H1 (cell line): ENCODE data around the gene SLC39A11. TPM values are rescaled to one million over a fixed set of nuclear protein-coding genes. Genes with fewer than 3 reads are reported as not detected.
"Not testable (repeated sequence)": the region's sequence is repeated elsewhere in the genome, so short reads cannot be mapped to it uniquely, and the experiment has no call there.

Experiments used
- CTCF ChIA-PET: fragments of 300-600 bp; sonication (Branson Sonifier 250); formaldehyde crosslinking; loops from one replicate; lab custom pipeline; 2021; ENCODE audit not compliant: partially characterized antibody; lab: Charles Lee
- POLR2A ChIA-PET: fragments of 300-600 bp; sonication (Branson Sonifier 250); formaldehyde crosslinking; loops from one replicate; lab custom pipeline; 2021; ENCODE audit warnings: inconsistent platforms; ENCODE audit not compliant: partially characterized antibody; lab: Charles Lee
- DNase-seq, 2 experiments: peaks; one replicate each; pipeline versions ENCODE4 v3.0.0 to v3.0.0-alpha.2; 2010 to 2022; ENCODE audit warnings: low spot score in 2 of 2, low read depth in 1 of 2, mixed read lengths in 1 of 2
- FAIRE-seq: peaks from 2 replicates; lab custom pipeline; 2011; peaks lifted over from hg19 to GRCh38; lab: Jason Lieb, UNC
- H2AFZ ChIP-seq: 2 replicates; pipeline ENCODE4 v1.8.1; 2012; ENCODE audit warnings: low read length, inconsistent platforms
- H2AK5ac ChIP-seq: 2 replicates; pipeline ENCODE4 v1.6.1; 2013; ENCODE audit warnings: low read depth, low read length
- H2BK120ac ChIP-seq: replicated peaks from 2 replicates; pipeline ENCODE3; 2013; ENCODE audit warnings: low read depth, low read length, inconsistent platforms
- H2BK12ac ChIP-seq: 2 replicates; pipeline ENCODE4 v1.6.1; 2013; ENCODE audit warnings: low read depth, low read length
- H2BK15ac ChIP-seq: 2 replicates; pipeline ENCODE4 v1.6.1; 2013; ENCODE audit warnings: low read length
- H2BK20ac ChIP-seq: 2 replicates; pipeline ENCODE4 v1.6.1; 2013; ENCODE audit warnings: low read length
- H2BK5ac ChIP-seq: 2 replicates; pipeline ENCODE4 v1.6.1; 2013; ENCODE audit warnings: low read depth, low read length
- H3K14ac ChIP-seq: 2 replicates; pipeline ENCODE4 v1.6.1; 2013; ENCODE audit warnings: inconsistent platforms; ENCODE audit not compliant: insufficient read length
- H3K18ac ChIP-seq: 2 replicates; pipeline ENCODE4 v1.6.1; 2013; ENCODE audit warnings: low read length; ENCODE audit errors: extremely low read depth
- H3K23ac ChIP-seq: 2 replicates; pipeline ENCODE4 v1.6.1; 2013; ENCODE audit warnings: inconsistent platforms; ENCODE audit not compliant: insufficient read length
- H3K23me2 ChIP-seq: 2 replicates; pipeline ENCODE4 v1.6.1; 2013; ENCODE audit warnings: low read depth, low read length
- H3K27ac ChIP-seq: 2 replicates; pipeline ENCODE4 v1.6.1; 2011; ENCODE audit warnings: low read depth, low read length, inconsistent platforms
- H3K27me3 ChIP-seq, 4 experiments: replicated peaks in 1 of 4; 1 replicate in 1 of 4; 2 replicates in 3 of 4; pipeline versions ENCODE4 v1.6.1 to v1.8.1; 2011 to 2013; ENCODE audit warnings: low read length in 3 of 4, mild to moderate bottlenecking in 3 of 4, inconsistent platforms in 2 of 4, mixed read lengths in 2 of 4, moderate library complexity in 1 of 4; ENCODE audit not compliant: control insufficient read depth in 3 of 4, insufficient read depth in 3 of 4; ENCODE audit errors: extremely low read depth in 1 of 4
- H3K36me3 ChIP-seq, 4 experiments: 2 replicates each; pipeline versions ENCODE4 v1.6.1 to v1.8.1; 2011 to 2013; ENCODE audit warnings: mild to moderate bottlenecking in 4 of 4, low read length in 3 of 4, moderate library complexity in 2 of 4, control low read depth in 1 of 4, inconsistent platforms in 1 of 4; ENCODE audit not compliant: insufficient read depth in 4 of 4, control insufficient read depth in 2 of 4
- H3K4ac ChIP-seq: replicated peaks from 2 replicates; pipeline ENCODE3; 2013; ENCODE audit warnings: low read length, low read depth, mixed read lengths, inconsistent platforms; ENCODE audit not compliant: insufficient read length
- H3K4me1 ChIP-seq, 4 experiments: replicated peaks in 1 of 4; 1 replicate in 1 of 4; 2 replicates in 3 of 4; pipeline versions ENCODE4 v1.6.1 to v1.8.1; 2011 to 2013; ENCODE audit warnings: low read length in 3 of 4, inconsistent platforms in 2 of 4, mixed read lengths in 1 of 4; ENCODE audit not compliant: insufficient read depth in 4 of 4, control insufficient read depth in 3 of 4
- H3K4me2 ChIP-seq, 2 experiments: 2 replicates each; pipeline versions ENCODE4 v1.6.1 to v1.8.1; 2011 to 2013; ENCODE audit warnings: low read depth in 2 of 2, low read length in 2 of 2, control low read depth in 1 of 2, inconsistent platforms in 1 of 2, mild to moderate bottlenecking in 1 of 2; ENCODE audit not compliant: insufficient read depth in 1 of 2
- H3K4me3 ChIP-seq, 4 experiments: fragments of 200-600, 300-600 bp in 1 of 4; sonication (generic), shearing (Covaris generic), sonication (Bioruptor Twin) in 1 of 4; 2 replicates each; pipeline versions ENCODE4 v1.5.1 to v1.8.1; 2011 to 2016; ENCODE audit warnings: low read length in 4 of 4, low read depth in 3 of 4, control low read depth in 2 of 4, inconsistent platforms in 2 of 4, mild to moderate bottlenecking in 2 of 4, mixed read lengths in 1 of 4, moderate library complexity in 1 of 4; ENCODE audit not compliant: insufficient read depth in 2 of 4; ENCODE audit errors: extremely low read depth in 1 of 4
- H3K56ac ChIP-seq: replicated peaks from 2 replicates; pipeline ENCODE3; 2013; ENCODE audit warnings: low read depth, mild to moderate bottlenecking, mixed read lengths, low read length, inconsistent platforms; ENCODE audit not compliant: insufficient read length
- H3K79me1 ChIP-seq: 2 replicates; pipeline ENCODE4 v1.6.1; 2013; ENCODE audit warnings: low read depth, low read length, control low read depth
- H3K79me2 ChIP-seq, 2 experiments: 2 replicates each; pipeline versions ENCODE4 v1.6.1 to v1.8.1; 2012 to 2013; ENCODE audit warnings: low read length in 2 of 2, mild to moderate bottlenecking in 2 of 2, inconsistent platforms in 1 of 2; ENCODE audit not compliant: insufficient read depth in 2 of 2, control insufficient read depth in 1 of 2
- H3K9ac ChIP-seq, 4 experiments: replicated peaks in 1 of 4; 1 replicate in 1 of 4; 2 replicates in 3 of 4; pipeline versions ENCODE4 v1.6.1 to v1.8.1; 2011 to 2013; ENCODE audit warnings: low read depth in 3 of 4, low read length in 3 of 4, control low read depth in 2 of 4, mild to moderate bottlenecking in 2 of 4, moderate library complexity in 2 of 4, inconsistent platforms in 1 of 4; ENCODE audit errors: extremely low read depth in 1 of 4
- H3K9me3 ChIP-seq, 2 experiments: 2 replicates each; pipeline versions ENCODE4 v1.6.1 to v1.8.1; 2012 to 2013; ENCODE audit warnings: mild to moderate bottlenecking in 2 of 2, moderate library complexity in 2 of 2, control low read depth in 1 of 2, inconsistent platforms in 1 of 2, low read depth in 1 of 2, low read length in 1 of 2, mixed read lengths in 1 of 2; ENCODE audit not compliant: insufficient read depth in 2 of 2
- H4K20me1 ChIP-seq, 2 experiments: replicated peaks in 1 of 2; 2 replicates each; pipeline versions ENCODE3 to v1.8.1; 2011 to 2013; ENCODE audit warnings: inconsistent platforms in 2 of 2, low read length in 2 of 2, mild to moderate bottlenecking in 1 of 2; ENCODE audit not compliant: insufficient read depth in 2 of 2, control insufficient read depth in 1 of 2
- H4K5ac ChIP-seq: 2 replicates; pipeline ENCODE4 v1.6.1; 2013; ENCODE audit warnings: low read length, low read depth, mixed read lengths, inconsistent platforms; ENCODE audit not compliant: insufficient read length
- H4K8ac ChIP-seq: 2 replicates; pipeline ENCODE4 v1.8.0; 2013; ENCODE audit warnings: mild to moderate bottlenecking, moderate library complexity, low read length, inconsistent platforms; ENCODE audit not compliant: insufficient read depth; ENCODE audit errors: extremely low read depth
- H4K91ac ChIP-seq: replicated peaks from 2 replicates; pipeline ENCODE3; 2013; ENCODE audit warnings: low read length, mixed read lengths, inconsistent platforms; ENCODE audit not compliant: insufficient read length
- WGBS, 2 experiments: shearing (Covaris generic) in 1 of 2; methylation state at CpG; one replicate each; pipeline versions ENCODE4 v1.1.6 to v1.1.7; 2013 to 2015; ENCODE audit warnings: low lambda C conversion rate in 2 of 2, mixed read lengths in 2 of 2, inconsistent platforms in 1 of 2, low coverage in 1 of 2, missing lambda C conversion rate in 1 of 2; ENCODE audit not compliant: insufficient replicate concordance in 2 of 2, insufficient coverage in 1 of 2, insufficient read length in 1 of 2; ENCODE audit errors: extremely low coverage in 1 of 2, missing lambda C conversion rate in 1 of 2; 5-methylcytosine and 5-hydroxymethylcytosine counted together
- polyA plus RNA-seq, 7 experiments: library from polyadenylated mRNA; depleted of rRNA in 3 of 7; stranded (reverse) in 5 of 7; unstranded in 2 of 7; fragments of >200 nt in 5 of 7; fragments of 200-250 nt in 2 of 7; gene quantifications; 1 replicate in 5 of 7; 2 replicates in 1 of 7; 4 replicates in 1 of 7; pipeline versions ENCODE4 v1.2.1 to v1.2.3, GENCODE V29; 2011 to 2013; ENCODE audit warnings: missing spikeins in 2 of 7, mixed read lengths in 2 of 7
- total RNA-seq: library from RNA; stranded (reverse); fragmentation: NEBNext Ultra II Directional; extraction: Animal tissue kit (Norgen Biotek cat#: 25700); gene quantifications from 2 replicates; pipeline ENCODE4 v1.2.1, GENCODE V29; 2021

The SLC39A11 gene
- total and polyA plus RNA-seq, 2 of the 8 experiments (the other 6 are each of a cell fraction or from before 2014, with no cell fraction given): 12.2 to 19.6 TPM

DNA sequence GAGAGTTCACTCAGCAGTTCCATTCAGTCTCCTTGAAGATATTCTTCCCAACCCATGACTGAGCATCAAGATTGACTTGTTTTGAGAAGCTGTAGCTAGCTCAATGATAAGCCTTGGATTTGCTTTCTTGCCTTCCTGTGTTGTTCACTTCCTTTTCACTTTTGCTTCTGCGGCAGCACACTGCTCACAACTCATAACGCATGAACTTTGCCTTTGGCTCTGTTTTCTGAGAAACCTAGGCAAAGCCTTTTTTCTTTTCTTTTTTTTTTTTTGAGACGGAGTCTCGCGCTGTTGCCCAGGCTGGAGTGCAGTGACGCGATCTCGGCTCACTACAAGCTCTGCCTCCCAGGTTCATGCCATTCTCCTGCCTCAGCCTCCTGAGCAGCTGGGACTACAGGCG, 383.8 kb downstream of the SLC39A11 start:
- H3K27me3 ChIP-seq: not testable (repeated sequence)

More for the DNA sequence above, 383.8 kb downstream of the SLC39A11 start:
- H2BK20ac ChIP-seq, H2BK12ac ChIP-seq, H3K4me3 ChIP-seq, H3K27ac ChIP-seq, H2AK5ac ChIP-seq, H3K79me1 ChIP-seq, FAIRE-seq, H3K56ac ChIP-seq, H3K36me3 ChIP-seq, H2AFZ ChIP-seq, H3K4me2 ChIP-seq, H2BK15ac ChIP-seq, H3K4ac ChIP-seq, H4K5ac ChIP-seq, H3K14ac ChIP-seq, H4K8ac ChIP-seq, H3K4me1 ChIP-seq, POLR2A ChIA-PET, H2BK5ac ChIP-seq, DNase-seq, H4K20me1 ChIP-seq, H3K18ac ChIP-seq, H3K9me3 ChIP-seq, H4K91ac ChIP-seq, H2BK120ac ChIP-seq, H3K23me2 ChIP-seq, H3K79me2 ChIP-seq, H3K23ac ChIP-seq, H3K9ac ChIP-seq: not testable (repeated sequence)
- 89% methylated on average over 3 of the region's 9 CpGs; no CpG with 5 or more reads in 1 of the 2 experiments for WGBS, 2 experiments
- CTCF ChIA-PET: interaction anchor here (1.4 to 1.8 kb wide), 5 partner anchors 10 to 152 kb away, joined by 4 to 13 read pairs (median 5); no protein-coding TSS in a partner anchor
